ENCODE measurements around the gene DAPP1.
A peak's percentile ranks its signal among the peaks of the same experiment; 100 is the strongest.

The DAPP1 gene

DNA sequence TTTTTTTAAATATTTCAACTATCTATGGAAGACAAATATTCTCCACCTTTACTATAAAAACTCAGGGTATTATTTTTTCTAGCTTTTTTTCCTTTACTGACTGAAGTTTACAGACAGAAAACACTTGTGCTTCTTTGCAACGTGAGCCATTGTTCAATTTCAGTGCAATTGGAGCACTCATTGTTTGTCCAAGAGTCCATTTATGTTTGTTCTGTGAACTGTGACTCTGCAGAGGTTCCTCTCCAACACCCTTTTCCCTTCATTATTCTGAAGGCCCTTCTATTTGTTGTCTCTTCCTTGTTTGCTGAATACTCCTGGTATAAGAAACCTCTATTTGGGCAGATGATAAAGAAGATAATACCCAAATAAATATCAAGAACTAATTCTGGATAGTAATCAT lies 37.4 kb downstream of the DAPP1 start:
- DNase-seq (ENCODE audit: low read depth, low spot score) = no peak

DNA sequence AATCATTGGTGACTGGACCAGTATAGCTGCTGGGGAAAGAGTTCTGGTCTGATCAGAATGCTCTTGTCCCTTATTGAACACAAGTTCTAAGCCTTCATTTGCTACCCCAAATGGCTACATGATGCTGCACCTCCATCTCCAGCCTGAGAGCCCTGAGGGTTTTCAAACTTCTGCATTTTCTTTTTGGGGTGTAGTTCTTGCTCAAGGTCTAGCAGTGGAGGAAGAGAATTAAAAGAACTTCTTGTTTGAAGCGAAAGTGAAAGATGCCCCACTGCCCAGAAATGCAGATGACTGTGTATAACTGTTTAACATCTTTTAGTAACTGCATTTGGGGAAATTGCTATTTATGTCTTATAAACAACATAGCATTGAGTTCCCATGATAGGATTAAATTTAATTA lies 39.1 kb downstream of the DAPP1 start:
- DNase-seq (ENCODE audit: low read depth, low spot score) = no peak

DNA sequence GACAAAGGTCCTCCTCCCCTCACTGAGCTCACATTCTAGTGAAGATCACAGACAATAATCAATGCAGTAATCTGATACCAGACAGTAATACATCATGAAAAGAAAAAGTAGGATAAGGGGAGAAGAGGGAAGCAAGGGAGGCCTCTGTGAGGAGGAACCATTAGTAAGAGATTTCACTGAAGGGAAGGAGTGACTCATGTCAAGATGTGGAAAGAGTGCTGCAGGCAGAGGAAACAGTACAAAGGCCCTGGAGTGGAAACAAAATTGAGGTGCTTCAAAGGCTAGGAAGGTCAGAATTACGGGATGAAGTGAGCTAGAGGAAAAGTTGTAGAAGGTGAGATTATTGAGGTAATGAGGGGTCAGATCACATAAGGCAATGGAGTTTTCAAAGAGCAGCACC lies 39.5 kb downstream of the DAPP1 start:
- no peak for DNase-seq (ENCODE audit: low read depth, low spot score)

- no peak for DNase-seq (ENCODE audit: low read depth, low spot score)
Observed at GRCh38 chr4:99857307-99857706, 40.7 kb downstream of the DAPP1 start.

- DNase-seq (ENCODE audit: low read depth, low spot score) = no peak
Observed at GRCh38 chr4:99859618-99860017, 43.0 kb downstream of the DAPP1 start.

DNA sequence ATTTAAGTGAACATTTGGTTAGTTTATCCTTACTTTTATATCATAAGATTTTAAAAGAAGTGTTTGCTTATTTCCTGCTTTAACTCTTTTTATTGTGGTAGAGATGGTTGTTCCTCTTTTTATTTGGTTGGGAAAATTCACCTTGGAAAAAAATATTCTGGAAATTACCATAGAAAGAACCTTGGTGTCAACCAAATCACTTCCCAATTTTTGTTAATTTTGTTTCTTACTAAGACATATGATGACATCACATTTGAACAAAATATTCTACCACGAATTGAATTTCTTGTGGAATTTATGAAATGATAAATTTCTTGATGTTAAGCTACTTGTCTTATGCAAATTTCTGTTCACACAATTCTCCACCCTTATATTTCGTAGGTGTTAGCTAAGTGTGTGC lies 43.9 kb downstream of the DAPP1 start:
- DNase-seq (ENCODE audit: low read depth, low spot score) = no peak

- no peak for DNase-seq (ENCODE audit: low read depth, low spot score)
Observed at GRCh38 chr4:99861120-99861905, 44.7 kb downstream of the DAPP1 start.

GRCh38 chr4:99863804-99864203 lies 47.2 kb downstream of the DAPP1 start:
- DNase-seq (ENCODE audit: low read depth, low spot score) = no peak

DNA sequence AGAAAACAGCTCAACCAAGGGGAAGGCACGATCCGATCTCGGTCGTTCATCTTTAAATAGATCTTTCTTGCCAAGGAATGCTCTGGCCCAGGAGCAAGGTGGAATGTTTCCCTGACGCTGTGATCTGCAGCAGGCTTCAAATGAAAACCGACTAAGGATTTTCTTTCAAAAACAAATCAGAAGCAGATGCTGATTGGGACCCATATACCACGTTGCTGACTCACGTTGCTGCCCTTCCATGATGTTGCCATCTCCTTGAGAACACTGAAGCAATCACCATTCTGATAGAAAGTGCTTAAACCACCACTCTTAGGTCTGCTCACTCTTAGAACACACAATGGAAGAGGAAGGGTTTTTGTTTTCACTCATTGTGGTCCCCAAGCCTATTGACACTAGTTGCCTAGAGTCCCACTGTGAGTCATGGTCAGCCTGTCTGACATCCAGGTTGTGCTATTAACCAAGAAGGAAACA lies 51.5 kb downstream of the DAPP1 start:
- peak; percentile 30 for DNase-seq (ENCODE audit: low read depth, low spot score)

DNA sequence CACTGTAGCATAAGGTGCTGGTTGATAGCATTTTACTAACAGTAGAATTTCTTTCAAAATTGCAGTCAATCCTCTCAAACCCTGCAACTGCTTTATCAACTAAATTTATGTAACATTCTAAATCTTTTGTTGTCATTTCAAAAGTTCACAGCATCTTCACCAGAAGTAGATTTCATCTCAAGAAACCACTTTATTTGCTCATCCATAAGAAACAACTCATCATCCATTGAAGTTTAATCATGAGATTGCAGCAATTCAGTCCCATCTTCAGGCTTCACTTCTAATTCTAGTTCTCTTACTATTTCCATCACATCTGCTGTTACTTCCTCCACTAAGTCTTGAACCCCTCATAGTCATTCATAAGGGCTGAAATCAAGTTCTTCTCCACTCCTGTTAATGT lies 55.9 kb downstream of the DAPP1 start:
- no peak for DNase-seq (ENCODE audit: low read depth, low spot score)

DNA sequence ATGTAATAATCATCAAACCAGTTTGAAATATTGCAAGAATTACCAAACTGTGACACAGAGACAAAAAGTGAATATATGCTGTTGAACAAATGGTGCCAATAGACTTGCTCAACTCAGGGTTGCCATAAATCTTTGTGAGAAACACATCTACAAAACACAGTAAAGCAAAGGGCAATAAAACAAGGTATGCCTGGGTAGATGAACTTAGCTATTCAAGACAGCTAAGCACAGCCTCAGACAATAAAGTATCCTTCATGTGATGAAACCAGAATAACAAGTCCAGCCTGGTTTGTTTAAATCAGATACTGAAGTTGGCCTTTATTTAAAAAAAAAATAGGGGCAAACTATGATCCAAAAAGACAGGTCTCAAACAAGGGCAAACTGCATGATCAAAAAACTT lies 58.4 kb downstream of the DAPP1 start:
- DNase-seq (ENCODE audit: low read depth, low spot score) = no peak

DNA sequence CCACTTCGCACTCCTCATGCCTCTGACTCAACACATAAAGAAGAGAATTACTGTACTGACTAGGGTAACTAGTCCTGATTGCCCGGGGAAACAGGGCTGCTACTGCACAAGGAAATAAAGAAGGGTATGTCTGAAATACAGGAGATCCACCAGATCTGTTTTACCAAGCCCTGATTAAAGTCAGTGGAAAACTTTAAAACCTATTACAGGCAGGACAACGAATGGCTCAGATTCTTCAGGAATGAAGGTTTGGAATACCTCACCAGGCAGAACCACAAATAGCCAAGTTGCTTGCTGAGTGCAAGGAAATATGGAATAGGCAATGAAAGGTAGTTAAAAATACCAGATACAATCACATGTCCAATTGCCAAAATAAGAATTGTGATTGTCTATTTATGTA lies 60.3 kb downstream of the DAPP1 start:
- DNase-seq (ENCODE audit: low read depth, low spot score) = no peak

DNA sequence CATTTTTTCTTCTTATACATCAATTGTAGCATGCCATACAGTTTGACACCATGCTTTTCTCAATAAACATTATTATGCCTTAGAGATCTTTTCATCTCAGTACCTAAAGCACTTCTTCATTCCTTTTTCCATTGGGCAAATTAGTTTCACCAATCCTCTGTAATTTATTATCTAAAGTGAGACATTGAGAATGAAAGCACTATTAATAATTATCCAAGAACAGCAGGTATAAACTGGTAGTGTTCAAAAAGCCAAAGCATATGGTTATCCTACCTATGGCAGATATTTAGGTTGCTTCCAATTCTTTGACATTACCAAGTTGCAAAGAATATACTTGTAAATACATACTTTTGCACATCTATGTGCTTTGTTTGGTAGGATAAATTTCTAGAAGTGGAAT lies 62.0 kb downstream of the DAPP1 start:
- no peak for DNase-seq (ENCODE audit: low read depth, low spot score)

GRCh38 chr4:99879458-99879857 lies 62.8 kb downstream of the DAPP1 start:
- no peak for DNase-seq (ENCODE audit: low read depth, low spot score)

GRCh38 chr4:99885063-99885664 lies 68.5 kb downstream of the DAPP1 start:
- DNase-seq (ENCODE audit: low read depth, low spot score) = no peak

DNA sequence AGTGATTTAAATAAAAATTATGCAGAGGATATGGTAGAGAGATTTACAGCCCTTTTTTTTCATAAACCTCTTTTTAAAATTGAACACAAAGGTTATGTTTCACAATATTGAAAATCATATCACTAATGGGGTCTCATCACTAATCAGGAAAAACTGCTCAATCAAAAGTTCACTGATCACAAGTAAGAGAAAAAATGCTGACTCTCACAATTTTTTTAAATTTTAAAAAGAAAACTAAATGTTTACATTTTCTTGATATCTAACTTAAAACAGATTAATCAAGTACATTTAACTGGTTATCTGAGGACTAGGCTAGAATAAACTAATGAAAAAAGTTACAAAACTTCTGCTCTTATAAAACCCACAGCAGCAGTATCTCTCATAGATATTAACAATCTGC lies 69.1 kb downstream of the DAPP1 start:
- DNase-seq (ENCODE audit: low read depth, low spot score) = no peak

DNA sequence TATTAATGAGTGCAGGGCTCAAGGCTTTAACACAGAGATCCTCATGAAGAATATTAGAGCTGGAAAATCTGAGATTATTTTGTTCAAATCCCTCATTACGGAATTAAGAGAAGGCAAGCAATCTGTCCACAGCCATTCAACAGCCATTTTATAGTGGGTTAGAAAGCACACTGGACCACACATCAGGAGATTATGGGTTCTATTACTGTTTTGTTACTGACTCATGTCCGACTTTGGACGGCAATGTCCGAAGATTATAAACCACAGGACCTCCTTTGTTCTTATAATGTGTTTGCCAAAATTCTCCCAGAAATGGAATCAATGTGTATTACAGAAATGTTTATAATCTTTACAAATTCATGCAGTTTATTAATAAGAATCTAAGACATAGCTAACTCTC lies 69.5 kb downstream of the DAPP1 start:
- DNase-seq (ENCODE audit: low read depth, low spot score) = no peak

DNA sequence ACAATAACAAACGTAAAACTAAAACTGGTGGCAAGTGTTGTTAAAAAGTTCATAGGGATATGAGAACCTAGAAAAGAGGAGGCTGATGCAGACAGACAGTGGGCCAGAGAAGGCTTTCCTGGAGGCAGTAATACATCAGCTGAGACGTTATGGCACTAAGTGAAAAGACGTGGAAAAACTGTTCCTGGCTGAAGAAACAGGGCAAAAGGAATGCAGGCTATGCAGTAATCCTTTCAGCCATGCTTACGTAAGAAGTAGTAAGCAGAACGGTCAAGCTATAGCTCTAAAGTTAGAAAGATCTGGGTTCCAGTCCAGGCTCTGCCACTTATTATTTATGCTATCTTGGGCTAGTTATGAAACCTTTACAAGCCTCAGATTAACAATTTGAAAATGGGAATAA lies 71.2 kb downstream of the DAPP1 start:
- no peak for DNase-seq (ENCODE audit: low read depth, low spot score)

- no peak for DNase-seq (ENCODE audit: low read depth, low spot score)
Observed at GRCh38 chr4:99891351-99891750, 74.7 kb downstream of the DAPP1 start.

- DNase-seq (ENCODE audit: low read depth, low spot score) = no peak
Observed at GRCh38 chr4:99893029-99893428, 76.4 kb downstream of the DAPP1 start.

DNA sequence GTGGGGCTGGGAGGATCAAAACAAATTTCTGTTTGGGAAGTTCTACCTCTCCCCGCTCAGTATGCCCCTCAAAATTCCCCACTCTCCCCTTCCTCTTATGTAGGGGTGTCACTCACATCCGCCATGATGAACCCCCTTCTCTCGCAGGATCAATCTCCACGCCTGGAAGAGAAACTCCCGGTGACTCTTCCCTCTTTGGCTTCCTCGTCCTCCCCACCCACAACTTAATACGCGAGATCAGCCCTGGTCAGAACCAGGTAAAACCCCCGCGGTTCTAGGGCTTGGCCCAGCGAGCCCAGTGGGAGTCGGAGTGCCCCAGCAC lies 77.2 kb downstream of the DAPP1 start:
- no peak for DNase-seq (ENCODE audit: low read depth, low spot score)

DNA sequence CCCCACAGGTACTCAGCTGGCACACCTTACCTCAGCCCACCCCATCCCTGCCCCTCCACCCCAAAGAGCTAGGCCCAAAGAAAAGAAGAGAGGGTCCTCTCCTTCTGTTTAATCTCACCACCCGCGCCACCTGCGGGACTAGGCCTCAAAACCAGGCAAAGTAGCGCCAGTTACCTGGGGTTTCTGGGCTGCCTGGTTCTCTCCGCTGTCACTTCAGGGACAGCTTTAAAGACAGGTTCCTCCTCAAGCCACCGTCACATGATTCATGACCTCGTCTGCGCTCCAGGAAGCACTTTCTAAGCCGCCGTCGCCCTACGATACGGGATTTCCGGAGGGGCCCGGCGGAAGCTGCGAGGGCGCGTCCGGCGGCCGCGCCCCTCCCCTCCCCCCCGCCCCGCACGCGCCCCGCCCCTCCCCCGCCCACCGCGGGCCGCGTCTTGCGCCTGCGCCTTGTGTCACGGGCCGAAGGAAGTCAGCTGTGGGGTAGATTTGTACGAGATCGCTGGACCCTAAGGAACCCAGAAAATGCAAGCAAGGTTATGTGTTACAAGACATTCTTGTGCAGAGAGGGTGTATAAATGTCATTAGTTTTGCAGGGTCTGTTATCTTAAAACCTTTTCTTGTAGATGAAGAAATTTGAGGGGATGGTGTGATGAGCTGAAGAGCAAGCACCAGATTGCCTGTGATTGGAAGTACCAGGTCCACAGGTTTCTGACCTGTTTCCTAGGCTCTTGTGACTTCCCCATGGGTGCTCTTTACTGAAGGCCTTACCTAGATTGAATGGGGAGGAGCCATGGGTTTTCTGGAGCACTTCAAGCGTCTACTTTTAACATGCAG lies 77.8 kb downstream of the DAPP1 start, which contains the start of gene LAMTOR3:
LAMTOR3 (minus strand) TSS at position 267 of the 837 bp plus-strand sequence. CDS start 464 bp downstream, outside the sequence.
- peak; percentile 73 for DNase-seq (ENCODE audit: low read depth, low spot score)

- no peak for DNase-seq (ENCODE audit: low read depth, low spot score)
Observed at GRCh38 chr4:99894998-99895397, 78.4 kb downstream of the DAPP1 start.

Measured in iPS DF 19.7 (cell line).